Lower leg skin (tissue), 4 donors: Measurements from ENCODE around the gene UBE2J2. TPM values are rescaled to one million over a fixed set of nuclear protein-coding genes. Genes with fewer than 3 reads are reported as not detected.

Experiments
- DNase-seq, 2 donors: peaks; one replicate each; pipeline ENCODE4 v3.0.0-alpha.2; 2019; ENCODE audit warnings: low spot score in 2 of 2
- H3K4me3 ChIP-seq: fragments of 200-600 bp; sonication (generic); 2 replicates; pipeline ENCODE4 v1.5.1; 2017; ENCODE audit warnings: mild to moderate bottlenecking, low read depth; ENCODE audit not compliant: poor library complexity, severe bottlenecking
- POLR2A ChIP-seq, 2 donors: fragments of 450-650 bp; IDR thresholded peaks; one replicate each; pipeline ENCODE4 v1.6.1; 2016 to 2017; ENCODE audit warnings: antibody characterized with exemption in 2 of 2, mild to moderate bottlenecking in 1 of 2, moderate library complexity in 1 of 2
- WGBS, 2 donors: methylation state at CpG; one replicate each; pipeline ENCODE4 v1.1.5; 2018; 5-methylcytosine and 5-hydroxymethylcytosine counted together
- intact Hi-C: fragments of 100-400 bp; cut with DNase I; formaldehyde crosslinking; loops from one replicate; pipeline ENCODE4 v1.15.0; 2023; ENCODE audit warnings: low total_unique reads
- total RNA-seq, 4 donors: library from RNA; depleted of rRNA; stranded (reverse); fragments of >200 nt; gene quantifications; one replicate each; pipeline ENCODE4 v1.1.0, GENCODE V29; 2016
- TF ChIP-seq, protein P1 (sequence below), 3 donors: fragments of 450-650 bp; IDR thresholded peaks; one replicate each; pipeline ENCODE4 v1.5.1; 2016; ENCODE audit warnings: antibody characterized with exemption in 3 of 3, mild to moderate bottlenecking in 3 of 3, moderate library complexity in 2 of 3

The UBE2J2 gene
- total RNA-seq, 4 donors from 2014 or later: 49.0 to 72.8 (median 54.0) TPM

DNA sequence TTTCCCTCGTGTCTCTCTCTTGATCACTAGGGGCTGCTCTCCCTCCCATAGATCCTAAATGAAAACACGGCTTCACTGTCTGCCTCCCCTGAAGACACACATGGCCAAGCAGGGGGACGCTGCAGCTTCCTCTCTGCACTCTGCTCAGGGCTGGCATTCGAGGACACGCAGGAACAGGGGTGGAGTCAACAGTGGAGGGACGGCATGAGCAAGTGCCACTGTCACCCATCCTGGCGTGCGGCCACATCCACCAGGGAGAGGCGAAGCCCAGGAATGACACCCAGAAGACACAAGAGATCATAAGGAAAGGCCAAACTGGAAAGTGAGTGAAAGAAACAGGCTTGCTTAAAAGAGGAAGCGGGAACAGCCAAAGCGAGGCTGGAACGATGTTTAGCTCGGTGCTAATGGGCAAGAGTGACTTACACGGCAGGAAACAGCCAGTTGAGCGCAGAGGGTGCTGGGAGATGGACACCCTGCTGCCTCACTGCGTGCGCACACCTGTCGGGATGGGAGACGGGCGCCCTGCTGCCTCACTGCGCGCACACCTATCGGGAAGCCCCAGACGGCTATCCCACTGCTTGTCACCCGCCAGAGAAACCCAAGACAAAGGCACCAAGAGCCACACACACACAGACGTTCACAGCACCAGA lies 13.6 kb downstream of the UBE2J2 start:
- no peak overlapping the region for H3K4me3 ChIP-seq
- DNase-seq: no peak
- intact Hi-C loops: no loop called here
- 78 to 82% methylated on average over 26 of the region's 26 CpGs for WGBS, 2 donors
- TF ChIP-seq POLR2A (IDR thresholded peaks at IDR 0.05): no peak

DNA sequence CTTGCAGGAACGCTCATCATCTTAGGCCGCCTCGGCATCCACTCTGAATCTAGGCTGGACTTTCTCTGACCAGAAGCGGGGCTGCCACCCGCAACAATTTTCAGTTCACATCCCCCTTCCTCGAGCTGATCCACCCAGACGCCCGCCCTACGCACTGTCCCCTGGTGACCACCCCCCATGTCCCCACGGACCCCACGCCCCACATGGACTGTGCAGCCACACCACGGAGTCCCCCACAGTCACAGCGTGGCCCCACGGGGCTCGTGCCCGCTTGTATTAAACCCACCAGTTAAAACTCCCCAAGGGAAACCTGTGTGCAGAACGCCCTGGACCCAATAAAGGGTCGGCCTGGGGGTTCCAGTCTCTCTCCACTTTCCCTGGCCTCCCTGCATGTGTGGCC lies 14.1 kb downstream of the UBE2J2 start:
- intact Hi-C loops: no loop called here
- H3K4me3 ChIP-seq: no peak overlapping the region
- 91 to 92% methylated on average over 18 of the region's 18 CpGs for whole genome bisulfite sequencing, 2 donors
- TF ChIP-seq POLR2A (IDR thresholded peaks at IDR 0.05): no peak
- TF ChIP-seq, protein P1, sequence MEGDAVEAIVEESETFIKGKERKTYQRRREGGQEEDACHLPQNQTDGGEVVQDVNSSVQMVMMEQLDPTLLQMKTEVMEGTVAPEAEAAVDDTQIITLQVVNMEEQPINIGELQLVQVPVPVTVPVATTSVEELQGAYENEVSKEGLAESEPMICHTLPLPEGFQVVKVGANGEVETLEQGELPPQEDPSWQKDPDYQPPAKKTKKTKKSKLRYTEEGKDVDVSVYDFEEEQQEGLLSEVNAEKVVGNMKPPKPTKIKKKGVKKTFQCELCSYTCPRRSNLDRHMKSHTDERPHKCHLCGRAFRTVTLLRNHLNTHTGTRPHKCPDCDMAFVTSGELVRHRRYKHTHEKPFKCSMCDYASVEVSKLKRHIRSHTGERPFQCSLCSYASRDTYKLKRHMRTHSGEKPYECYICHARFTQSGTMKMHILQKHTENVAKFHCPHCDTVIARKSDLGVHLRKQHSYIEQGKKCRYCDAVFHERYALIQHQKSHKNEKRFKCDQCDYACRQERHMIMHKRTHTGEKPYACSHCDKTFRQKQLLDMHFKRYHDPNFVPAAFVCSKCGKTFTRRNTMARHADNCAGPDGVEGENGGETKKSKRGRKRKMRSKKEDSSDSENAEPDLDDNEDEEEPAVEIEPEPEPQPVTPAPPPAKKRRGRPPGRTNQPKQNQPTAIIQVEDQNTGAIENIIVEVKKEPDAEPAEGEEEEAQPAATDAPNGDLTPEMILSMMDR (IDR thresholded peaks at IDR 0.05): no peak
- no peak for DNase-seq

DNA sequence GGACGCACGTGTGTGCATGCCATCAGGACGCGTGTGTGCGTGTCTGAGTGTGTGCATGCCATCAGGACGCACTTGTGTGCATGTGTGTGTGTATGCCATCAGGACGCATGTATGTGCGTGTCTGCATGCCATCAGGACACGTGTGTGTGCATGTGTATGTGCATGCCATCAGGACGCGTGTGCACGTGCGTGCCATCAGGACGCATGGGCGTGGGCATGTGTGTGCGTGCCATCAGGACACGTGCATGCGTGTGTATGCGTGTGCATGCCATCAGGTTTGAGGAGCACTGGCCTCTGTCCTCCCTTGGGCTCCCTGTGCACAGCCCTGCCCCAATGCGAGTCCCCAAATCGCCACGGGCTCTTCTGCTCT lies 14.6 kb downstream of the UBE2J2 start:
- TF ChIP-seq, protein P1 (IDR thresholded peaks at IDR 0.05): no peak
- no peak for TF ChIP-seq POLR2A (IDR thresholded peaks at IDR 0.05)
- 56 to 79% methylated on average over 21 to 22 of the region's 22 CpGs for WGBS, 2 donors
- intact Hi-C loops: no loop called here
- no peak overlapping the region for H3K4me3 ChIP-seq
- DNase-seq: no peak

DNA sequence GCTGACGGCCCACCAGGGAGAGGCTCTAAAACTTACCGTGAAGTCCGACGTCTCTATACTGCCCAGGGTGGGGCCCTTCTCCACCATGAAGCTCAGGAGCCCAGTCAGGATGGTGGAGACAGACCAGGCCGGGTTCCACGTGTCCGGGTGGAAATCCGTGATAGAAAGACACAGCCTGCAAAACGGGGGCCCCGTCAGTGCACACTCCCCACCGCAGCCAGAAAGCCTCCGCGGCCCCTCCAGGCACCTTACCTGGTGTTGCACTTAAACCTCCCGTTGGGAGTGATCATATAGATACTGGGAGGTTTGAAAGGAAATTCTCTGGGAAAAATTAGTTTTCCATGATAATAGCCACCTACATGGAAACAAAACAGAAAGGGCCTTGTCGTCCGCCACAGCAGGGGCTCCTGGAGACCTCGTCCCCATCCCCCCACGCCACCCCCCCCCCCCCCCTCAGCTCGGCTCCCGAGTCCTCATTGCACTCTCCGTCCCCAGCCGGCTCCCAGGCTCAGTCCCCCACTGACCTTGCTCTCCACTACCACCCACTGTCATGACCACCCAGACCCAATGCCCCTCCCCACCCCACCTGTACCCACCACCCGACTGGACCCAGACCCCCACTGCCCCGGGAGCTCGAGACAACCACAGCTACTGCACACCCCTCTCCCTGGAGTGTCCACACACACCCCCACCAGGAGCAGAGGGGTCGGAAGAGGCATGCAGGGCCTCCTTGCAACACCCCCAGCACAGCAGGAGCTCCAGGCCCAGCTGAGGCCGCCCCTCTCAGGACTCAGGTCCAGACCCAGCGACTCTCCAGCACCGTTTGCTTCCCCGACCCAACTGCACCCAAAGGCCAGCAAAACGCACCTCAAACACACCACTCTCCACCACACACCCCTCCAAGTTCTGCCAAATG lies 16.4 kb downstream of the UBE2J2 start:
- no peak for TF ChIP-seq POLR2A (IDR thresholded peaks at IDR 0.05)
- 88 to 91% methylated on average over 30 to 31 of the region's 31 CpGs for WGBS, 2 donors
- no peak for DNase-seq
- intact Hi-C loops: no loop called here
- H3K4me3 ChIP-seq: no peak overlapping the region

DNA sequence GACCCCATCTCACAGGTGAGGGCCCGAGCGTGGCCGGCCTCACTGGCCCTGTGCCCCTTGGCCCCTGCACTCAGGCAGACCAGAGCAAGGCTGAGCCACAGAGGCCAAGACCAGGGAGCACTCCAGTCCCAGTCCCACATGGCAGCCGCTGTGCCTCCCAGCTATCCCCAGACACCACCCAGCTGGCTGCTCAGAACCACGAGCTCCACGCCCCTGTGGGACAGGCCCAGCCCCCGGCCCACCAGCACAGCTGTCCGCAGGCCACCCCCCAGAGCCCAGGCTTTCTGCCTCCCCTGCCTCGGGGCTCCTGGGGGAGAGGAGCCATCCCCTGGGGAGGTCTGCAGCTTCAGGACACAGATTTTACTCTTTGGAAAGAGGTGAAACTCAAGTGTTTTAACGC lies 18.0 kb downstream of the UBE2J2 start:
- intact Hi-C loops: no loop called here
- DNase-seq: no peak
- no peak overlapping the region for H3K4me3 ChIP-seq
- 93 to 94% methylated on average over 10 of the region's 10 CpGs for WGBS, 2 donors
- TF ChIP-seq, protein P1 (IDR thresholded peaks at IDR 0.05): no peak
- no peak for TF ChIP-seq POLR2A (IDR thresholded peaks at IDR 0.05)

DNA sequence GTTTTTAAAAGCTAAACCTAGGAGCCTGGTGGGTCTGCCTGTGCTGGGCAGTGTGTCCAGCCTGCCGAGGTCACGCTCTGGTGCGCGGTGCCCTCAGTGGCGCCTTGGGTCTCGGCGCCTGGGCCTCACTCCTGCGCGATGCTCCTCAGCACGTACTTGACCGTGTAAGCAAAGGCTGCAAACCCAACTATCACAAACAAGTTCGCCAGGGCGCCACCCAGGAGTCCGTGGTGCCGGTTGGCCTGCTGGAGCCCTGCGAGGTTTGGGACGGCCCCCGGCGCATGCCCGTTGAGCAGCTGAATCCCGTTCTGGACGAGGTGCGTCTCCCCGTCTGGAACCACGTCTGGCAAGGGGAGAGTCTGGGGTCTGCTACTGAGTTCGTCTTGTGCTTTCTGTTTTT lies 18.6 kb downstream of the UBE2J2 start:
- no peak for DNase-seq
- intact Hi-C loops: no loop called here
- 93 to 94% methylated on average over 26 of the region's 26 CpGs for WGBS, 2 donors
- TF ChIP-seq, protein P1 (IDR thresholded peaks at IDR 0.05): no peak
- no peak for TF ChIP-seq POLR2A (IDR thresholded peaks at IDR 0.05)
- no peak overlapping the region for H3K4me3 ChIP-seq
